AG10803 (cell line): Measurements from ENCODE around the gene ALX1.
"Not testable (repeated sequence)": the region's sequence is repeated elsewhere in the genome, so short reads cannot be mapped to it uniquely, and the experiment has no call there.

ENCODE experiments used
- DNase-seq: peaks from one replicate; pipeline ENCODE4 v3.0.0; 2010; ENCODE audit warnings: low read depth
- H3K4me3 ChIP-seq: 2 replicates; pipeline ENCODE4 v1.5.1; 2011; ENCODE audit warnings: mild to moderate bottlenecking, low read length, control low read depth
- TF ChIP-seq, protein P1 (sequence below): conservative IDR thresholded peaks from 2 replicates; pipeline ENCODE4 v1.5.1; 2011; ENCODE audit warnings: mild to moderate bottlenecking, low read length, control low read depth, inconsistent platforms

Gene ALX1

GRCh38 chr12:85299053-85299452, 19.0 kb downstream of the ALX1 start:
- H3K4me3 ChIP-seq = no peak overlapping the region
- DNase-seq = no peak
- TF ChIP-seq, protein P1, sequence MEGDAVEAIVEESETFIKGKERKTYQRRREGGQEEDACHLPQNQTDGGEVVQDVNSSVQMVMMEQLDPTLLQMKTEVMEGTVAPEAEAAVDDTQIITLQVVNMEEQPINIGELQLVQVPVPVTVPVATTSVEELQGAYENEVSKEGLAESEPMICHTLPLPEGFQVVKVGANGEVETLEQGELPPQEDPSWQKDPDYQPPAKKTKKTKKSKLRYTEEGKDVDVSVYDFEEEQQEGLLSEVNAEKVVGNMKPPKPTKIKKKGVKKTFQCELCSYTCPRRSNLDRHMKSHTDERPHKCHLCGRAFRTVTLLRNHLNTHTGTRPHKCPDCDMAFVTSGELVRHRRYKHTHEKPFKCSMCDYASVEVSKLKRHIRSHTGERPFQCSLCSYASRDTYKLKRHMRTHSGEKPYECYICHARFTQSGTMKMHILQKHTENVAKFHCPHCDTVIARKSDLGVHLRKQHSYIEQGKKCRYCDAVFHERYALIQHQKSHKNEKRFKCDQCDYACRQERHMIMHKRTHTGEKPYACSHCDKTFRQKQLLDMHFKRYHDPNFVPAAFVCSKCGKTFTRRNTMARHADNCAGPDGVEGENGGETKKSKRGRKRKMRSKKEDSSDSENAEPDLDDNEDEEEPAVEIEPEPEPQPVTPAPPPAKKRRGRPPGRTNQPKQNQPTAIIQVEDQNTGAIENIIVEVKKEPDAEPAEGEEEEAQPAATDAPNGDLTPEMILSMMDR = no peak

DNA sequence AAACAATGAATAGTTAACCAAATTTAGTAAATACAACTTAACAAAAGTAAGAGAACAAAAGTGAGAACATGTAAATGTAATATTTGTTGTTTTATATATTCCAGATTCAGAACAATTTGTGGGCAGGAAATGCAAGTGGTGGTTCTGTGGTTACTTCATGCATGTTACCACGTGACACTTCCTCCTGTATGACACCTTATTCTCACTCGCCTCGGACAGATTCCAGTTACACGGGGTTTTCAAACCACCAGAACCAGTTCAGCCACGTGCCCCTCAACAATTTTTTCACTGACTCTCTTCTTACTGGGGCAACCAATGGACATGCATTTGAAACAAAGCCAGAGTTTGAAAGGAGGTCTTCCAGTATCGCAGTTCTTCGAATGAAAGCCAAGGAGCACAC, 21.0 kb downstream of the ALX1 start:
- no peak for DNase-seq
- TF ChIP-seq, protein P1 = no peak
- H3K4me3 ChIP-seq = no peak overlapping the region

DNA sequence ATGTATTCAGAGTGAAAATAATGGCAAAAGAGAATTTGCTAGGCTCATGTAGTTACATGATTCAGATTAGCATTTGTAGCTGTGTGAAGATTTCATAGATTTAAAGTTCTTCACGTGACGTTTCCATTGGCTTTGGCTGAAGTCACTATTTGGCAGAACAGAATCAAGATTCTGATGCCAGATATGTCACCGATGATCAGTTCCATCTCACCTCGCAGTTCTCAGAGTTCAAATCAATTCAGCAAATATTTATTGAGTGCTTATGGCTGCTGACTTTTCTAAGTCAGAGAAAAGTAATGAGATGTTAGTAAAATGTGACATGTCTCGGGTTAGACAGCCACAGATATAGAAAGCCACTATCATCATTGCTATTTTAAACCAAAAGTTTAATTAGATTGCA, 28.4 kb downstream of the ALX1 start:
- TF ChIP-seq, protein P1 = no peak
- H3K4me3 ChIP-seq = no peak overlapping the region
- DNase-seq = no peak

- TF ChIP-seq, protein P1 = no peak
- no peak overlapping the region for H3K4me3 ChIP-seq
- DNase-seq = no peak
Measured at GRCh38 chr12:85309125-85309566, 29.1 kb downstream of the ALX1 start.

DNA sequence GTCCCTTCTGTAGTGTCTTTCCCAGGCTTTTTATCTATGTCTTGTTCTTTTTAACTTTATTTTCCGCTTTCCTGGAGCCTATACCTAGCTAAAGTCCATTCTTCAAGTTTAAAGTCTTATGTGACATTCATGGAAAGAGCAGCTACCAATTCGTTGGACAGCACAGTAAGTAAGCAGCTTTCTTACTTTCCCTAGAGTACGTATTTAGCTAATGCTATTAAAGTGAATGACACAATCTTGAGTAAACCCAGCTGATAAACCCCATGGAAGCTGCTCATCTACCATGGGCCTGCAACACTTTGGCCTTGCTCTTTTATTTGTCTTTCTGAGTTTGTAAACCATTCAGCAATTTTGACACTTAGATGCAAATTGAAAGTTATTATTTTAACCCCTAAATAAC, 30.0 kb downstream of the ALX1 start:
- H3K4me3 ChIP-seq = no peak overlapping the region
- TF ChIP-seq, protein P1 = no peak
- DNase-seq = no peak

DNA sequence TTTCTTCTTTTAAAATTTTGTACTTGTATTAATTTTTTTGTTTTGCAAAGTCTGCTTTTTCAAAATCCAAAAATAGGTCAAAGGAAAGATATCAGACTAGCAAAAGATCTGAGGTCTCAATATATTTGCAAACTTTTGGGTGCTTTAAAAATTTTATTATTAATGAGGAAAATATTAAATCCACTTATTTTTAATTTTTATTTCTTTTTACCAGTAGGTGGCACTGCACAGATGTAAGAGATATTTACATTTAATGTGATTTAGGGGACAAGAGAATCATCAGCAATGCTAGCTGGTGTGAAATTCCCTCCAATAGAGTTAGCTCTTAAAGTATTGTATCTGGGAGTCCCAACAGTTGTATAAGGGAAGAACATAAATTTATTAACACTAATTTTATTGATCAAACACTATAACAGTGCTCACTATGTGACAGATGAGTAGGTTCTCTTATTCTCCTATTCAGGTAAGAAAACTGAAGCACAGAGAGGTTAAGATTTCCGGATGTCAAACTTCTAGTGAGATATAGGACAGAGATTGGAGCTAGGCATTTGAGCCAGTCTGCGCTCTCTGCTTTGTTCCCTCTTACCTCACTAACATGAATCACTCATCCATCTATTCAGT, 30.5 kb downstream of the ALX1 start:
- no peak overlapping the region for H3K4me3 ChIP-seq
- TF ChIP-seq, protein P1 = peak; percentile 43
- peak; percentile 13 for DNase-seq

DNA sequence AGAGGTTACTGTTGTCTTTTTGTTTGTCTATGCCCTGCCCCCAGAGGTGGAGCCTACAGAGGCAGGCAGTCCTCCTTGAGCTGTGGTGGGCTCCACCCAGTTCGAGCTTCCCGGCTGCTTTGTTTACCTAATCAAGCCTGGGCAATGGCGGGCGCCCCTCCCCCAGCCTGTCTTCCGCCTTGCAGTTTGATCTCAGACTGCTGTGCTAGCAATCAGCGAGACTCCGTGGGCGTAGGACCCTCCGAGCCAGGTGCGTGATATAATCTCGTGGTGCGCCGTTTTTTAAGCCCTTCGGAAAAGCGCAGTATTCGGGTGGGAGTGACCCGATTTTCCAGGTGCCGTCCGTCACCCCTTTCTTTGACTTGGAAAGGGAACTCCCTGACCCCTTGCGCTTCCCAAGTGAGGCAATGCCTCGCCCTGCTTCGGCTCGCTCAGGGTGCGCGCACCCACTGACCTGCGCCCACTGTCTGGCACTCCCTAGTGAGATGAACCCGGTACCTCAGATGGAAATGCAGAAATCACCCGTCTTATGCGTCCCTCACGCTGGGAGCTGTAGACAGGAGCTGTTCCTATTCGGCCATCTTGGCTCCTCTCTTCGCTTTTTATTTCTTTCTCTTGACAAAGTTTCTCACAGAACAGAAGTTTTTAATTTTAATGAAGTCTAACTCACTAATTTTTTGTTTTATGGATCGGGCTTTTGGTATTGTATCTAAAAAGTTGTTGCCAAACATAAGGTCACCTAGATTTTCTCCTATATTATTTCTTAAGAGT, 38.0 kb downstream of the ALX1 start:
- H3K4me3 ChIP-seq, DNase-seq: not testable (repeated sequence)
